Stimulated activated CD8-positive, alpha-beta memory T cell treated with anti-CD3 and anti-CD28 coated beads, Interleukin-15, amount 100 ng/mL, for 24 hours (primary cell): ENCODE measurements around the gene LGALS9.

Experiments used
- DNase-seq: peaks from one replicate; pipeline ENCODE4 v3.0.0-alpha.2; 2020; ENCODE audit warnings: low read depth

LGALS9 gene

GRCh38 chr17:27630607-27631410 lies at the start of gene LGALS9:
Gene LGALS9, plus strand, starts transcription at chr17:27631188. Its CDS starts 78 bp downstream, at chr17:27631266.
- DNase-seq = no peak

DNA sequence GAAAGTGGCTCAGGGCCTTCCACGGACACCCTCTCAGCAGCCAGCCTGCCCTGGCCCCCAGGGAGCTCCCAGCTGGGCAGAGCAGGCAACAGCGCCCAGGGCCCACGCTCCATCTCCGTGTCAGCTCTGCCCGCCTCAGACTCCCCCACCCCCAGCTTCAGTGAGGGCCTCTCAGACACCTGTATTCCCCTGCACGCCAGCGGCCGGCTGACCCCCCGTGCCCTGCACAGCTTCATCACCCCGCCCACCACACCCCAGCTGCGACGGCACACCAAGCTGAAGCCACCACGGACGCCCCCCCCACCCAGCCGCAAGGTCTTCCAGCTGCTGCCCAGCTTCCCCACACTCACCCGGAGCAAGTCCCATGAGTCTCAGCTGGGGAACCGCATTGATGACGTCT lies 48.3 kb upstream of the LGALS9 start:
- no peak for DNase-seq

DNA sequence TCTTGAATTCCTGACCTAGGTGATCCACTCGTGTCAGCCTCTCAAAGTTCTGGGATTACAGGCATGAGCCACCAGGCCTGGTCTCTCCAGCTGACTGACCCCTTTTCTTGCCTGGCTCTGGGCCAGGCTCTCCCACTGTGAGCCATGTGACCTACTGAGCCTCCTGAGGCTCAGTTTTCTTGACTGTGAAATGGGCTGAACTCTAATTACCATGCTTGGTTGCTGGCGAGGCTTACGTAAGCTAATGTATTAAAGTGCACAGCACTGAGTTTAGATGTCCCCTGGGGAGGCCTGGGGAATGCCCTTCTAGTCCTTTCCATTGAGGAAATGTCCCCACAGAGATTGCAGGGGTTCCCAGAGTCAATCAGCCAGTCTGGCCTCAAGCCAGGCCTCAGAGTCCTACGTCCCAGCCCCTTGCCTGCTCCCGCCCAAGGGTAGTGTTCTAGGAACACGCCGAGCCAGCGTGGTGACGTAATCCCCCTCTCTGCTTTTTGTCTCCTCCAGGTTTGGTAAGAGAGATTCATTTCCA lies 45.8 kb upstream of the LGALS9 start:
- DNase-seq = no peak

DNA sequence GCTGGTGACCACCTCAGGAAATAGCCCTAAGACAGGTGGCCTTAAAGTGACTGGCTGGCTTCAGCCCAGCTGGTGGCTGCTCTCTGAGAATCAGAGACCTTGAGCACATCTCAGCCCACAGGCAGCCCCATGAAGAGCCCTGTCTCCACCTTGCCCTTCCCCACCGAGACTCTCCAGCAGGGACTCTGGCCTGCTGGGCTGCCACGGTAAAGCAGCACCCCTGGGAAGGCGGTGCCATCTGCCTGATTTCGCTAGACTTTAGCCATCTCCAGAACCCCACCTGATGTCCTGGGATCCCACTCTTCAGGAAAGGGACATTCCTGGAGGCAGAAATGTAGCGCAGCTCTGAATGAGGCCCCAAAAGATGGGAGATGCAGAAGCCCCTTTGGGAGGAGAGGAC lies 45.2 kb upstream of the LGALS9 start:
- DNase-seq = no peak

- DNase-seq = no peak
Measured at GRCh38 chr17:27586203-27586721, 44.7 kb upstream of the LGALS9 start.

- DNase-seq = no peak
Measured at GRCh38 chr17:27588354-27588753, 42.6 kb upstream of the LGALS9 start.

GRCh38 chr17:27590864-27591263 lies 40.1 kb upstream of the LGALS9 start:
- DNase-seq = no peak

DNA sequence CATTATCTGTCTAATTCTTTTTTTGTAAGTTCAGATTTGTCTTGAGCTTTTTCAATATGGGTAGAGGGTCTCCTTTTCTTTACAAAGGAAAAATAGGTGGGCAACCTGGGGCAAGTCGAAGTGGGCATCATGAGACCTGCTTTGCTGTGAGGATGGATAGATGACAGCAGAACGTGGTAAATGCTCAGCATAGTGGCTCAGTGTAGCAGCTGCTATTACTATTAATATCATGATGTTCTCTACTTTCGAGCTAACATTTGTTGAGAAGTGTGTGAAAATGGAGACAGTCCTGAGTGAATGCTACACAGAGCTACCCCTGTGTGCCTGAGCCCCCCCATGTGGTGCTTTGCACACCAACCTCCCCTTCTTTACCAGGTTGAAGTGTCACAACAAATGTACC lies 39.0 kb upstream of the LGALS9 start:
- DNase-seq = no peak

DNA sequence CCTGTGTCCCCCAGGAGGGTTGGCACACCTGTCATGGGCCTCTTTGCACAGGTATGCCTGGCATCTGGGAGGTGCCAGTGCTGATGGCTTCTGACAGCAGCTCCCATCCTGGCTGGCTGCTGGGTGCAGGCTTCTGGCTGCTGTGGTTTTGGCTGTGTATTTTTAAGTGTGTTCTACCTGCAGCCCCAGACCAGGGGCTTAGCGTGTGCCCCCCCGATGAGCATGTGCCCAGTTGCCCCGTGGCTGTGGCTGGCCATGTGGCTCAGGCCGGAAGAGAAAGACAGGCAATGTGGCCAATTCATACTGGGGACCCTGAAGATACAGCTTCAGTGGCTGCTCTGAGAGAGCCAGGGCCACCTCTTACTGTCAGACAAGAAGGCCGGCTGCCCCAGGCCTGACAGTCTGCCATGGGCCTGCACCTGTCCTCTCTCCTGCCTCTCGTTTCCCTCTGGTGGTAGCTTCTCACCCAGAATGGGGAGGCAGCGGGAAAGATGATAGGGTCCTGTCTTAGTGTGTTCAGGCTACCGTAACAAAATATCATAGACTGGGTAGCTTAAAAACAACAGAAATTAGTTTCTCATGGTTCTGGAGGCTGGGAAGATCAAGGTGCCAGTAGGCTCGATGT lies 37.6 kb upstream of the LGALS9 start:
- no peak for DNase-seq

GRCh38 chr17:27593857-27594255 lies 37.1 kb upstream of the LGALS9 start:
- DNase-seq = no peak

DNA sequence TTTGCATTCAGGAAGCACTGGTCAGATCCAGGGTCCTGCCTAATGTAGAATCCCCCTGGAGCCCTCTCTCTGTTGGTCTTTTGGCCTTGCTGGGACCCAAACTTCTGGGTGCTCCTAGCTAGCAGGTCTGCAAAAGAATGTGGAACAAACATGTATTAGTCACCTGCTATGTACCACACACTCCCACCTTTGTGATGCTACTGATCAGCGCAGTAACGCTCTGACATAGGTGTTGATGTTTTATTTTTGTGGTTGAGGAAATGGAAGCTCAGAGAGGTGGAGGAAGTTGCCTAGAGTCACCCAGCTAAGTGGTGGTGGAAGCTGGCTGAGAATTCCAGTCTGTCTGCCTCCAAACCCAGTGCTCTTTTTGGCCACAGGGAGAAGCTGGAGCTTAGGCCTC lies 35.8 kb upstream of the LGALS9 start:
- DNase-seq = no peak

DNA sequence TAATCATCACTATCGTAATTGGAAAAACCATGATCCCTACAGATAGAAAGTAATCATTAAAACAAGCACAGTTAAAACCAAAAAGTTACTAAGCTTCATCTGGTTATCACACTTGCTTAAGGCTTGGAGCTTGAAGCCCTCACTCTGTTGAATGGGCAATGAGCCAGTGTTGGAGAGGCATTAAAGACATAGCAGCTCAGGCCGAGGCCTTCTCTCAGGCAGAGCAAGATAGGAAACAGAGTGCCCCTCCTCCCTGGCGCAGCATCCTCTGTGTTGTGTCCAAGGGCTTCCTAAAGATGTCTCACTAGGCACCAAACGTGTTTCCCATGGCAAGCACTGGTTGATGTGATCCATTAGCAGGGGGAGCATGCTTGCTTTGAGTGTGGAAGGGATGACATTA lies 34.9 kb upstream of the LGALS9 start:
- DNase-seq = no peak

DNA sequence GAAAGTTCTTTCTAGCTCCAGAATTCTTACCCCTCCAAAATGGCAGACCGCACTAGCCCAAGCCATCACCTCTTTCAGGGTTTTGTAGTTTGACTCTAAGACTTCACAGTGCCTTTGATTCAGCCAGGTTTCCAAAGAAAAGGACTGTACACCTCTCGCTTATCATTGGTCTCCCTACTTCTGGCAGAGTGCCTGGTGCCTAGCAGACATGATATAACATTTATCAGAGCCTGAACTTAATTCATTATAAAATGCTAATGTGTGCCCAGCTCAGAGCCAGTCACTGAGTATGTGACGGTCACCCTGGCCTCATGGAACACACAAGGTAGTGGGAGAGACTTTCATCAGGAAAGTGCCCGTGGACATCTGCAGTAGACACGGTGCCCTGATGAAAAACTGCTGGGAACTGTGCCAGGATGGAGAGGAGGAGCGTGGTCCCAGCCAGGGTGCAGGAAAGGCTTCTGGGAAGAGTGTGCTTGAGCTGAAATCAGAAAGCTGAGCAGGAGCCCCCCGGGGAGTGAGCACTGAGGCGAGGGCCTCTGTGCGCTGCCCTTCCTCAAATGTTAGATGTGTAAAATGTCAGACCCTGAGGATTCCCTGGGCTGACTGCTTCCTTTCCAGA lies 34.3 kb upstream of the LGALS9 start:
- DNase-seq = no peak

DNA sequence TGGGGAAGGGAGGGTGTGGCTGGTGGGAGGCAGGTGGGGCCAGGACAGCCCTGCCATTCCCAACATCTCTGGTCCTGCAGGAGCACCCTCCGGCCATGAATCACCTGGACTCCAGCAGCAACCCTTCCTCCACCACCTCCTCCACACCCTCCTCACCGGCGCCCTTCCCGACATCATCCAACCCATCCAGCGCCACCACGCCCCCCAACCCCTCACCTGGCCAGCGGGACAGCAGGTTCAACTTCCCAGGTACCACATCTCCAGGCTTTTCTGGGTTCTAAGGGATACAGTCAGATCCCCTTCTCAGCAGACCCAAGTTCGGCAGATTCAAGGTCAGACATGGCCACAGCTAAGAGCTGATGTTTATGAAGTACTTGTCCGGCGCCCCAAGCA lies 33.8 kb upstream of the LGALS9 start:
- DNase-seq = no peak

DNA sequence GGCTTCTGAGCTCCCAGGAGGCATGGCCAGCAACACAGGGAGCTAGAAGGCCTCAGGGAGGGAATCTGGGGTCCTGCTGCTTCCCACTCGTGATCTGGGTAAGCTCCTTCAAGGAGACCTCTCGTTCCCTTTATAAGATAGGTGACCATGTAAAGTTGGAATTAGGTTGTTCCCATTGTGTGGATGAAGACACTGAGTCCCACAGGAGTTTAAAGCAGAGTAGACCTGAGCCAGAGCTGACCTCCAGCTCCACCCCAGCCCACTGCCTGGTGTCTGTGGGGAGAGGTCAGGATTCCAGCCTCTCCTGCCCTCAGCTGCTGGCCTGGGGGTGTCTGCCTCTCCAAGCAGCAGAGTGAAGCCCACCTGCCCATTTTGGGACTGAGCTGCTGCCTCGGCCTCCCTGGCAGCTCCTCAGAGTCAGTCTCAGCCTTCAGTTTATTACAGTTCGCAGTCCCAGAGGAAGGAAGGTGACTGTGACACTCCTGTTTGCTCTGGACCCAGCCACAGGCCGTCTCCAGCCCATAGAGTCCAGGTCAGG lies 33.1 kb upstream of the LGALS9 start:
- DNase-seq = no peak

GRCh38 chr17:27598337-27599050 lies 32.5 kb upstream of the LGALS9 start:
- no peak for DNase-seq

DNA sequence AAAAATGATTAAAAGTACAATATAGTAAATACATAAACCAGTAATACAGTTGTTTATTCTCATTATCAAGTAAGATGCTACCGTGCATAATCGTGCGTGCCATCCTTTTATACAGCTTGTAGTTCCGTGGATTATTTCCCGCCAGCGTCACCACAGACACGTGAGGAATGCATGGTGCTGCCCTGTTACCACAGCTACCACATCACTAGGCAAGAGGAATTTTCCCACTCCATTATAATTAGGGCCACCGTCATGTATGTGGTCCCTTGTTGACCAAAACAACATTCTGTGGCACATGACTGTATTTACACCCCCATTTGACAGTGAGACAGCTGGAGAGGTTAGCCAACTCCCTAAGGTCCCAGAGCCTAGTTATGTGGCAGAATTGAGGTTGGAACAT lies 30.5 kb upstream of the LGALS9 start:
- DNase-seq = no peak

DNA sequence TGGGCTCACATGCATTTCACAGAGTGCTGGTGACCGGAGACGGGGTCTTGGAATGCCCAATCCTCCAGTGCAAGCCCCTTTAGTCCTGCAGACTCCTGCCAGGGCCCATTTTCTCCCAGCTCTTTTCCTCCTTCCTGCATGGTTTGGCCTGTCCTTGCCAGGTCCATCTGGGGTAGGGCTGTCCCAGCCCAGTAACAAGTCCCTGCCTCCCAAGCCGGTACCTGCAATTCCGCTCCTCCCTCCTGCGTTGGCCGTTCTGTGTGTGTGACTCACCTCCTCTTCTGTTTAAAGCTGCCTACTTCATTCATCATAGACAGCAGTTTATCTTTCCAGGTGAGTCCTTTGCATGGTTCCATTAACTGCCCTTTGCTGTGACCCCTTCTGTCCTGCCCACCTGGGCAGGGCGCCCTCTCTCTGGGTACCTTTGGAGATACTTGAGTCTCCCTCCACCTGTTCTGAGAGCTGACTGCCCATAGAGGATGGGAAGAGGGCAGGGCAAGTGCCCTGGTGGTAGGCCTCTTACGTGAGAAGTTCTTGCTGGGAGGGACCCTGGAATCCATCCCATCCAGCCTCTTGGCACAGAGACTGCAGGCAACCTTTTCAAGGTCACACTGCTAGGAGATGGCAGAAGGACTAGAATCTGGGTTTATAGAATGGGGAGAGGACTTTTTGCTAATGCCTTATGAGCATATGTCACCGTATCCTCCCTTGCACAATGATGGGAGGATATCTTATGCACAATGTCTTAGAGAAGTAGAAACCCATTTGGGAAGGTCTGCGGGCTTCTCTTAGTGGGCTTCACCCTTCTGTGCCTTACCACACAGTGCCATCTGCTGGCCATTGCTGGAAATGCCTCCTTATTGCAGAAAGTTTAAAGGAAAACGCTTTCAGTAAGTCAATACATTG lies 29.7 kb upstream of the LGALS9 start:
- DNase-seq = peak; percentile 83

GRCh38 chr17:27601975-27602302 lies 29.0 kb upstream of the LGALS9 start:
- no peak for DNase-seq

DNA sequence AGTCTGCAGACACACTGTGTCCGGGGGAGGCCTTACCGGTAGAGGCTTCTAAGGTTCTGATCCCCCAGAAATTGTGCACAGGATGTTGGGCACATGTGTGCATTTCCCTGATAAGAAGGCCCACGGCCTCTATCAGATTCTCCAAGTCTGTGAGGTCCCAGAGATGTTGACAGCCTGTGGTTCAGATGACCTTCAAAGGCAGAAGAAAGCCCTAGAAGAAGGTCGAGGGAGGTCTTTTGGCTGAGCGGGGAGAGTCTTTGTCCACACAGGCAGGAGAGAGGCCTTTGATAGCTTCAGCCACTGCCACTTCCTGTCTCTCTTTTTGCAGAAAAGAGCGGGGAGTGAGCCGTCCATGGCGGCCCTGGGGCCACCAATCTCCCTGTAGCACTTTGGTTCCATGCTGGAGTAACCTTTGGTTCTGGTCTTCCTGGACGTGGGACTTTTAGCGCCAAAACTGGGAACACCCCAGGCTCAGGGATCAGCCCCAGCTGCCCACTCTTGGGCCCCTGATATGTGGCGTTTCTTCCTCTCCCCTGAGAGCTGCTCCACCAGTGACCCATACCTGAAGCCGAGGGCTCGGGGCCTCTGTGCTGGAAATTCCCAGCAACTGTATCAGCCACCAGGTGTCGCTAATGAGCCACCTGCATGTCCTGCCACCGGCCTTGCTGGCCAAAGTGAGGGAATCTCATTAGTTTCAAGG lies 28.1 kb upstream of the LGALS9 start:
- peak; percentile 47 for DNase-seq

DNA sequence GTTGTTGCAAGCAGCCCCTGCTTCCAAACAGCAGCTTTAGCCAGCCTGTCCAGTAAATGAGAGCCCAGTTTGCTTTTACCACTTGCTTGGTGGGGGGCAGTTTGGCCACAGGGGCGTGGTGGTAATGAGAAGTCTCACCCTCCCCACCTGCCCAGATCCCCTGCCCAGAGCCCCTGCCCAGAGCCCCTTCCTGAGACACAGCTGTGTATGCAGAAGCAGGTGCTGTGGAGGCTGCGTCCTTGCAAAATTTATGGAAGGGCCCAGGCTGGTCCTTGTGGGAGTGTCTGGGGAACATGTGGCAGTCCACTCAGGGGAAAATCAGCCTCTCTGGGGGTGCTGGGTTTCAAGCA lies 27.6 kb upstream of the LGALS9 start:
- DNase-seq = no peak
